Esophagus muscularis mucosa (tissue), 3 donors: ENCODE measurements around the gene USPL1.

Experiments used
- CTCF ChIP-seq, 3 experiments: fragments of 200-600 bp in 2 of 3; fragments of 450-650 bp in 1 of 3; sonication (generic) in 2 of 3; IDR thresholded peaks; one replicate each; pipeline ENCODE4 v1.5.1; 2017 to 2019; ENCODE audit warnings: antibody characterized with exemption in 3 of 3, mild to moderate bottlenecking in 2 of 3, moderate library complexity in 1 of 3
- POLR2A ChIP-seq: fragments of 450-650 bp; IDR thresholded peaks from one replicate; pipeline ENCODE4 v1.6.1; 2017; ENCODE audit warnings: antibody characterized with exemption, moderate library complexity, mild to moderate bottlenecking, low read depth
- POLR2AphosphoS5 ChIP-seq, 2 donors: sonication (generic); formaldehyde crosslinking; IDR thresholded peaks; one replicate each; pipeline ENCODE4 v1.6.1; 2017; ENCODE audit warnings: antibody characterized with exemption in 2 of 2

- no peak for TF ChIP-seq CTCF (IDR thresholded peaks at IDR 0.05)
- TF ChIP-seq POLR2A: no peak
- no peak for TF ChIP-seq POLR2AphosphoS5 (IDR thresholded peaks at IDR 0.05)
Measured at GRCh38 chr13:30668312-30668711, 50.6 kb downstream of the USPL1 start.
